T-helper 1 cell treated with Interleukin-12 subunit alpha and Interleukin-12 subunit beta and Interleukin-4 antibody, amounts not matched to agents 30 μg/mL and 1 μg/mL, for 36 hours (primary cell): Measurements from ENCODE around the gene ESAM.
A peak's percentile ranks its signal among the peaks of the same experiment; 100 is the strongest.
"Not testable (repeated sequence)": the region's sequence is repeated elsewhere in the genome, so short reads cannot be mapped to it uniquely, and the experiment has no call there.

Experiments used
- H3K27ac Mint-ChIP-seq: one replicate; pipeline ENCODE4 v1.8.0; 2021; ENCODE audit warnings: mild to moderate bottlenecking, mixed read lengths
- H3K27me3 Mint-ChIP-seq: one replicate; pipeline ENCODE4 v1.8.0; 2021; ENCODE audit warnings: low read depth, mixed read lengths
- H3K36me3 Mint-ChIP-seq: one replicate; pipeline ENCODE4 v1.8.0; 2021; ENCODE audit warnings: low read depth, mixed read lengths
- H3K4me1 Mint-ChIP-seq: one replicate; pipeline ENCODE4 v1.8.0; 2021; ENCODE audit warnings: low read depth, mixed read lengths
- H3K4me3 Mint-ChIP-seq: one replicate; pipeline ENCODE4 v1.8.0; 2021; ENCODE audit warnings: mild to moderate bottlenecking, moderate library complexity, mixed read lengths
- H3K9me3 Mint-ChIP-seq: one replicate; pipeline ENCODE4 v1.8.0; 2021; ENCODE audit warnings: mixed read lengths

ESAM gene

GRCh38 chr11:124791626-124792341 lies 29.7 kb upstream of the ESAM start:
- no peaks in the 10 kb centered on the region for H3K27me3 Mint-ChIP-seq
- H3K4me3 Mint-ChIP-seq: no peak overlapping the region
- H3K36me3 Mint-ChIP-seq: no peaks in the 10 kb centered on the region
- H3K4me1 Mint-ChIP-seq: peaks cover 22% of the 10 kb centered on the region
- no peaks in the 10 kb centered on the region for H3K9me3 Mint-ChIP-seq
- peak overlapping the region; percentile 60 for H3K27ac Mint-ChIP-seq

GRCh38 chr11:124788521-124788920 lies 26.4 kb upstream of the ESAM start:
- Mint-ChIP-seq H3K36me3 (no peaks in the 10 kb centered on the region), H3K4me3 (no peak overlapping the region), H3K9me3 (no peaks in the 10 kb centered on the region), H3K27ac (no peak overlapping the region), H3K4me1 (peaks cover 22% of the 10 kb centered on the region), H3K27me3 (no peaks in the 10 kb centered on the region)

- Mint-ChIP-seq H3K27me3 (no peaks in the 10 kb centered on the region), H3K4me1 (no peaks in the 10 kb centered on the region), H3K4me3 (no peak overlapping the region), H3K27ac (no peak overlapping the region), H3K9me3 (no peaks in the 10 kb centered on the region), H3K36me3 (no peaks in the 10 kb centered on the region)
Observed at GRCh38 chr11:124784051-124784450, 22.0 kb upstream of the ESAM start.

DNA sequence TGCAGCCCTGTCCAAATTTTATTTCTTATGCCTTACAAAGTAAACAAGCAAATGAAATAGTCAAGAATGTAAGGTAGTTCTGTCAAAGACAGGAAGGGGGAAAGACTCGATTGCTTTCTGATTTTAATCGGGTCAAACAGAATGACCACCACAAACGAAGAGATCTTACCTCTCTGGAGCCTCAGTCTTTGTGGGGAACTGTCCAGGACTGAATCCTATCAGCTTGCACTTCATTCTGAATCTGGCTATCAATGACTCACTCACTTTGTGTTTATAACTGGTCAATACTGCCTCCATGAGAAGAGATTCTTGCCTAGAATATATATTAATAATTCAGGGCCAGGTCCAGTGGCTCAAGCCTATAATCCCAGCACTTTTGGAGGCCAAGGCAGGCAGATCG lies 20.9 kb upstream of the ESAM start:
- H3K9me3 Mint-ChIP-seq: no peaks in the 10 kb centered on the region
- no peak overlapping the region for H3K27ac Mint-ChIP-seq
- no peaks in the 10 kb centered on the region for H3K27me3 Mint-ChIP-seq
- no peaks in the 10 kb centered on the region for H3K4me1 Mint-ChIP-seq
- no peak overlapping the region for H3K4me3 Mint-ChIP-seq
- peaks cover 6% of the 10 kb centered on the region for H3K36me3 Mint-ChIP-seq

GRCh38 chr11:124779568-124779967 lies 17.5 kb upstream of the ESAM start:
- Mint-ChIP-seq H3K36me3 (peaks cover 12% of the 10 kb centered on the region), H3K4me1 (peaks cover 11% of the 10 kb centered on the region), H3K9me3 (no peaks in the 10 kb centered on the region), H3K27me3 (no peaks in the 10 kb centered on the region), H3K4me3 (no peak overlapping the region), H3K27ac (no peak overlapping the region)

DNA sequence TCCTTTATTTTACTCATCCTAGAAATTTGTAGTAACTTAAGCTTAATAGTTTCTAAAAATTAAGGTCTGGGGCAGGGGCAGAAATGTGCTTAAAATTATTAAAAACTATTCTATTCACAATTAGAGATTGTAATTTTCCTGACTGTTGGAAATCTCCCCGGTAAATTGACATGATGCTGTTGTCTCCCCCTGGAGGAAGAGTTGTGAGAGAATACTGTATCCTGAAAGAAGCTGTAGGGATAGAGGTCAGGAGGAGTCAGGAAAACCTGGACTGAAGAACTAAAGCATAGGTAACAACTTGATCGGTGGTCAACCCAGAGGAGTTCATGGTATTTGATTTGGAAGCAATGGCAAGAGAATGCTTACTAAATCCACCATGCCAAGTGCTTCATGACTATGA lies 16.2 kb upstream of the ESAM start:
- Mint-ChIP-seq H3K27ac (no peak overlapping the region), H3K4me1 (peaks cover 11% of the 10 kb centered on the region), H3K27me3 (no peaks in the 10 kb centered on the region), H3K4me3 (no peak overlapping the region), H3K9me3 (no peaks in the 10 kb centered on the region), H3K36me3 (peaks cover 12% of the 10 kb centered on the region)

DNA sequence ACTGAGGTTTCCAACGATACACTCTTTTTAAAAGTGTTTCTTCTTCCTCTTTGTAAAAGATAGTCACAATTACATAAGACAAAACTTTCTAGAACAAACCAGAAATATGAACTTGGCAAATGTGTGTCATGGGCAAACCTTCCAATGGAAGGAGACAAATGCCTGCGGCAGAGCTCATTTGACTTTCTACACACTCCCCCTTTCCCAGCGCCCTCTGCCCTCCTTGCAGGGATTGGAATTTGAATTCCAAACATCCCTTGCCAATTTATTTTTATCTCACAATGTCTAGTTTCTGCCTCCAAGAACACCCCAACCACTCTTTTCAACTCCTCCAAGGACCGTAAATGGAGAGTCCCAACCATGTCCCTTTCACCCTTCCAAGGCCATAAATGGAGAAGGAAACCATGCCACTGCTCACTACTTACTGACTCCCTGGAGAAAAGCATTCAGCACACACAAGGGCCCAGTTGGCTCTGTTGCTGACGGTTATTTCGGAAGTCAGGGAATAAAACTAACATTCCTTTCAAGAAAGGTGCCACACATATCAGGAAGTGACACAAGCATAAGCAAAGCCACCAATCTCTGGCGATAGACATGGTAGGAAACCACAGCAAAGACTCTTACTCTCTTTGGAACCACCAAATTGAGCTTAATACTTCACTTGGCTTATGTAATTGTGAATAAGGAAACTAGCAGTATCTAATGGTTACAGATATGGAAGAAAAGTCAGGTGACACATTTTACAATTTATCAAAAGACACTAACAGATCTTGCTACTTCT lies 15.0 kb upstream of the ESAM start:
- Mint-ChIP-seq H3K27me3 (no peaks in the 10 kb centered on the region), H3K4me1 (peaks cover 11% of the 10 kb centered on the region), H3K27ac (no peak overlapping the region), H3K36me3 (peaks cover 14% of the 10 kb centered on the region), H3K9me3 (no peaks in the 10 kb centered on the region), H3K4me3 (no peak overlapping the region)

GRCh38 chr11:124770959-124771358 lies 8.9 kb upstream of the ESAM start:
- not testable (repeated sequence) for H3K27me3 Mint-ChIP-seq, H3K4me3 Mint-ChIP-seq, H3K27ac Mint-ChIP-seq, H3K9me3 Mint-ChIP-seq, H3K4me1 Mint-ChIP-seq
- H3K36me3 Mint-ChIP-seq: peaks cover 11% of the 10 kb centered on the region

DNA sequence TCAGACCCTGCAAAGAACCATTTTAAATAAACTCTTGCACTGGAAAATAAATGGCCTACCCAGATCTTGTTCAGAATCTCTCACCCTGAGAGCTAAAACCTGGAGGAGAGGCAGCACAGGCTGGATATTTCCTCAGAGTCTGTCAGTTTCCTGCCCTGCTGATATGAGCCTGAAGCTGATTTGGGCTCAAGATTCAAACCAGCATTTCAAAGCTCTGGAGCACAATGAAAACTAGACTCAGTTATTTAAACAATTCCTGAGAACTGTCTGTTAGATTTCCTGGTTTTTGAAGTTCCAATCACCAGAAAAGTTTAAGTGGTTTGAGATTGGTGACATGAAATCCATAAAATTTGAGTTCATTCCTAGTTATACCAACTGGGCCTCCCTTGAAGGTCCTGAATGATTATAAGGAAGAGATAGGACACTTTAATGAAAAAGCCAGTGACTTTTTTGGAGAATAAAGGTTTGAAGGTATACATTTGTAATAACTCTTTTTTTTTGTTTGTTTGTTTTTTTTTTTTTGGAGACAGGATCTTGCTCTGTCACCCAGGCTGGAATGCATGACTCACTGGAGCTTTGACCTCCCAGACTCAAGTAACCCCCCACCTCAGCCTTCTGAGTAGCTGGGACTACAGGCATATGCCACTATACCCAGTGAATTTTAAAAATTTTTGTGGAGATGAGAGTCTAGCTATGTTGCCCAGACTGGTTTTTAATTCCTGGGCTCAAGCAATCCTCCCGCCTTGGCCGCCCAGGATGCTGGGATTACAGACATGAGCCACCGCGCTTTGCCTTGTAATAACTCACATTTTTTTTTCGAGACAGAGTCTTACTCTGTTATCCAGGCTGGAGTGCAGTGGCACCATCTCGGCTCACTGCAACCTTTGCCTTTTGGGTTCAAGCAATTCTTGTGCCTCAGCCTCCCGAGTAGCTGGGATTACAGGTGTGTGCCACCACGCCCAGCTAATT lies 8.0 kb upstream of the ESAM start:
- H3K27me3 Mint-ChIP-seq: no peaks in the 10 kb centered on the region
- no peaks in the 10 kb centered on the region for H3K9me3 Mint-ChIP-seq
- H3K27ac Mint-ChIP-seq: no peak overlapping the region
- no peak overlapping the region for H3K4me3 Mint-ChIP-seq
- peaks cover 12% of the 10 kb centered on the region for H3K36me3 Mint-ChIP-seq
- H3K4me1 Mint-ChIP-seq: peaks cover 2% of the 10 kb centered on the region

DNA sequence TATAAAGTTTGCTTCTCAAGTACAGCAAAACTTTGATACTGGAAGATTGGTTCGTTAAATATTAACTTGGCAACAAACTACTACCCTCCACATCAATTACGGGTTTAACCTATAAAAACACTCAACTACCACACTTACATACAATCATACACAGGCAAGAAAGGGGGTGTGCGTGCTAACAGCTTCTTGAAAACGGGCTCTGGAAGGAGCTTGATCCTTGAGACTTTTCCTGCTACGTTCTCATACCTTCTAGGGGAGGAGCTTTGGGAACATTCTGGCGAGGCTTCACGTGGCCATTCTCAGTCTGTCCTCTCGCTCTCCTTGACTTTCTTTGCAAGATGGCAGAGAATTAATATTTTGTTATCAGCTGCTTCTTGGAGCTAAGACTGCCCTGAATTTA lies 6.8 kb upstream of the ESAM start:
- no peaks in the 10 kb centered on the region for H3K9me3 Mint-ChIP-seq
- H3K27me3 Mint-ChIP-seq: no peaks in the 10 kb centered on the region
- peaks cover 12% of the 10 kb centered on the region for H3K36me3 Mint-ChIP-seq
- H3K4me3 Mint-ChIP-seq: no peak overlapping the region
- no peak overlapping the region for H3K27ac Mint-ChIP-seq
- peaks cover 2% of the 10 kb centered on the region for H3K4me1 Mint-ChIP-seq

DNA sequence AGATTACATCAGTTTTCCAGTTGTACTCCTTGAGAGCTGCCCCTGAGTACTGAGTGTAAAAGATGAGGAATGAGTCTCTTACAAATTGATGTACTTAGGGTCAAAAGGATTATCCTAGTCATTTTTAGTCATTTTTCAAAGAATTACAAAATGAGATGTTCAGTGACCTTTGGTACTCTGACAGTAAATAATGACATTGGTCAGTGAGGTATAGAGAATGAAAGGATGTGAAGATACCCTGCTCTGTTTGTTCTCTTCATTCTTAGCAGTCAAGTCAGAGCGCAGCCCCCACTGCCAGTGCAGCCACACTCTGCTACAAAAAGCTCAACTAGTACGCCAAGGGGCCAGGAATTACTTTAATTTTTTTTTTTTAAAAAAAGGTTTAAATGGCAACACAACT lies 4.1 kb upstream of the ESAM start:
- Mint-ChIP-seq H3K4me1 (peaks cover 3% of the 10 kb centered on the region), H3K4me3 (no peak overlapping the region), H3K27ac (no peak overlapping the region), H3K27me3 (peaks cover 10% of the 10 kb centered on the region), H3K36me3 (peaks cover 6% of the 10 kb centered on the region), H3K9me3 (no peaks in the 10 kb centered on the region)

DNA sequence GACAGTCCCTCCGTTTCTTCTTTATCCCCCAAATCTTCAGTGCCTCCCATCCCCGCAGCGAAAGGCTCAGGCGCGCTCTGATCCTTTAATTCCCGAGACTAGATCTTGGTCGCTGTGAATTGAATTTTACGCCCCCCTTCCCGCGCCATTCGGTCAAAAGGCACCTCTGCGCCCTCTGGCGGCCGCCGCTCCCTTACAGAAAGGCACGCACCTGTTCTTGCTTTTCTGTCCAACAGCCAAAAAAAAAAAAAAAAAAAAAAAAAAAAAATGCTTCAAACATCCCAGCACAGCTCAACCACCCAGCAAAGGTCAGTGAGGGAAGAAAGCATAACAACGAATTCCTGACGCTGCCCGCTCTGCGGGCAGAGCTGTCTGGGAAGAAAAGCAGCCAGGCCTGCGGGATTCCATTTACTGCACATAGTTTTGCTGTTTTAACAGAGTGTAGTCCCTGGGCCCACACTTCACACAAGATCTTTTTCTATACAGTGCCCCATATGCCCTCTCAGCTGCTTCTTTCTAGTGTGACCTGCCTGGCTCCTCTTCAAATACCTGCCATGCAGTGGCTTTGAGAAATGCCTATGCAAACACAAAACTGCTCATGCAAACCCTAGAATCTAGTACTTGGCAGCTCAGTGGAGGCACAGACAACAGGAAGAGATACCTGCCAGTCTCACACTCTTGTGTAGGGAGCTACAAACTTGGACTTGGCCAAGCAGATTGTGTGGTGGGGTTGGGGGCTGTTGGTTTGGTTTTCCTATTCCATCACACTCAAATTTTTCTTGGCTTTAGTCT lies 1.3 kb upstream of the ESAM start:
- H3K27me3 Mint-ChIP-seq: peaks cover 36% of the 10 kb centered on the region
- H3K4me3 Mint-ChIP-seq: peak overlapping the region; percentile 95
- peaks cover 8% of the 10 kb centered on the region for H3K4me1 Mint-ChIP-seq
- no peak overlapping the region for H3K27ac Mint-ChIP-seq
- H3K9me3 Mint-ChIP-seq: no peaks in the 10 kb centered on the region
- H3K36me3 Mint-ChIP-seq: peaks cover 6% of the 10 kb centered on the region

- peaks cover 6% of the 10 kb centered on the region for H3K36me3 Mint-ChIP-seq
- H3K9me3 Mint-ChIP-seq: no peaks in the 10 kb centered on the region
- peak overlapping the region; percentile 95 for H3K4me3 Mint-ChIP-seq
- H3K27ac Mint-ChIP-seq: no peak overlapping the region
- peaks cover 11% of the 10 kb centered on the region for H3K4me1 Mint-ChIP-seq
- H3K27me3 Mint-ChIP-seq: peaks cover 43% of the 10 kb centered on the region
Observed at GRCh38 chr11:124762624-124763155, 600 bp upstream of the ESAM start.
